Effector CD8-positive, alpha-beta T cell (primary cell): Measurements from ENCODE around the gene DAB1.

Experiments
- DNase-seq: peaks from one replicate; lab custom pipeline; 2025; lab: John Stamatoyannopoulos, UW

Gene DAB1

GRCh38 chr1:57411262-57411661 lies 12.6 kb downstream of the DAB1 start:
- DNase-seq, result no peak

GRCh38 chr1:57410508-57410907 lies 13.4 kb downstream of the DAB1 start:
- DNase-seq, result no peak

GRCh38 chr1:57407928-57408327 lies 15.9 kb downstream of the DAB1 start:
- DNase-seq, result no peak

GRCh38 chr1:57406428-57406970 lies 17.4 kb downstream of the DAB1 start:
- DNase-seq, result no peak

GRCh38 chr1:57404884-57405283 lies 19.0 kb downstream of the DAB1 start:
- DNase-seq, result no peak

GRCh38 chr1:57403201-57403600 lies 20.7 kb downstream of the DAB1 start:
- no peak for DNase-seq

GRCh38 chr1:57401671-57402070 lies 22.2 kb downstream of the DAB1 start:
- DNase-seq, result no peak

GRCh38 chr1:57400048-57400447 lies 23.8 kb downstream of the DAB1 start:
- DNase-seq, result no peak

GRCh38 chr1:57393058-57393584 lies 30.7 kb downstream of the DAB1 start:
- DNase-seq, result no peak

GRCh38 chr1:57385336-57385735 lies 38.5 kb downstream of the DAB1 start:
- no peak for DNase-seq

GRCh38 chr1:57384901-57385300 lies 39.0 kb downstream of the DAB1 start:
- DNase-seq, result no peak

- no peak for DNase-seq
Observed at GRCh38 chr1:57384284-57384683, 39.6 kb downstream of the DAB1 start.

- DNase-seq, result no peak
Observed at GRCh38 chr1:57381871-57382270, 42.0 kb downstream of the DAB1 start.

- no peak for DNase-seq
Observed at GRCh38 chr1:57381426-57381825, 42.4 kb downstream of the DAB1 start.

GRCh38 chr1:57380923-57381322 lies 42.9 kb downstream of the DAB1 start:
- DNase-seq, result no peak

GRCh38 chr1:57378534-57378933 lies 45.3 kb downstream of the DAB1 start:
- DNase-seq, result no peak

GRCh38 chr1:57377339-57378139 lies 46.3 kb downstream of the DAB1 start:
- DNase-seq, result no peak

- DNase-seq, result no peak
Observed at GRCh38 chr1:57376041-57376440, 47.8 kb downstream of the DAB1 start.

GRCh38 chr1:57369889-57370288 lies 54.0 kb downstream of the DAB1 start:
- DNase-seq, result no peak

GRCh38 chr1:57367945-57368344 lies 55.9 kb downstream of the DAB1 start:
- no peak for DNase-seq

GRCh38 chr1:57363643-57364042 lies 60.2 kb downstream of the DAB1 start:
- no peak for DNase-seq

- DNase-seq, result no peak
Observed at GRCh38 chr1:57363165-57363564, 60.7 kb downstream of the DAB1 start.

GRCh38 chr1:57362480-57362879 lies 61.4 kb downstream of the DAB1 start:
- DNase-seq, result no peak

GRCh38 chr1:57361516-57361915 lies 62.3 kb downstream of the DAB1 start:
- no peak for DNase-seq
